Testis (tissue), 3 donors: Measurements from ENCODE around the gene C12orf76. TPM values are rescaled to one million over a fixed set of nuclear protein-coding genes. Genes with fewer than 3 reads are reported as not detected.
A peak's percentile ranks its signal among the peaks of the same experiment; 100 is the strongest.
"Not testable (repeated sequence)": the region's sequence is repeated elsewhere in the genome, so short reads cannot be mapped to it uniquely, and the experiment has no call there.

Experiments used
- DNase-seq: peaks from one replicate; pipeline ENCODE4 v3.0.0-alpha.2; 2019
- H3K27ac ChIP-seq, 2 donors: fragments of 200-600 bp; sonication (generic); one replicate each; pipeline ENCODE4 v1.5.1; 2019
- H3K27me3 ChIP-seq: fragments of 200-600 bp; sonication (generic); one replicate; pipeline ENCODE4 v1.5.1; 2019
- H3K36me3 ChIP-seq: fragments of 200-600 bp; sonication (generic); one replicate; pipeline ENCODE4 v1.5.1; 2017; ENCODE audit warnings: low read depth; ENCODE audit errors: missing control alignments
- H3K4me1 ChIP-seq: fragments of 200-600 bp; sonication (generic); one replicate; pipeline ENCODE4 v1.5.1; 2019
- H3K4me3 ChIP-seq, 2 donors: fragments of 200-600 bp; sonication (generic); one replicate each; pipeline ENCODE4 v1.5.1; 2017 to 2019
- H3K9me3 ChIP-seq: fragments of 200-600 bp; sonication (generic); one replicate; pipeline ENCODE4 v1.5.1; 2017
- CTCF ChIP-seq, 3 experiments: fragments of 450-650 bp in 2 of 3; fragments of 200-600 bp in 1 of 3; sonication (generic) in 1 of 3; IDR thresholded peaks; one replicate each; pipeline ENCODE4 v1.5.1; 2016 to 2019; ENCODE audit warnings: antibody characterized with exemption in 3 of 3, mild to moderate bottlenecking in 2 of 3, moderate library complexity in 1 of 3
- POLR2A ChIP-seq: fragments of 450-650 bp; IDR thresholded peaks from one replicate; pipeline ENCODE4 v1.6.1; 2017; ENCODE audit warnings: antibody characterized with exemption, mild to moderate bottlenecking, moderate library complexity
- WGBS, 2 donors: methylation state at CpG; one replicate each; pipeline ENCODE4 v1.1.5; 2018; 5-methylcytosine and 5-hydroxymethylcytosine counted together
- intact Hi-C: fragments of 100-400 bp; cut with DNase I; formaldehyde crosslinking; loops from one replicate; pipeline ENCODE4 v1.15.1; 2023; ENCODE audit warnings: low total_unique reads
- polyA plus RNA-seq: library from polyadenylated mRNA; stranded (reverse); fragments of 350-450 nt; fragmentation: Illumina TruSeq; extraction: RNeasy Lipid Tissue Mini Kit (QIAGEN cat#74804); gene quantifications from one replicate; pipeline ENCODE4 v1.2.3, GENCODE V29; 2014; ENCODE audit warnings: low read depth, low replicate concordance; ENCODE audit not compliant: insufficient read depth
- total RNA-seq, 2 donors: library from RNA; depleted of rRNA; stranded (reverse); fragments of >200 nt; gene quantifications; one replicate each; pipeline ENCODE4 v1.2.3, GENCODE V29; 2016

C12orf76 gene
- total and polyA plus RNA-seq, 3 donors from 2014 or later, result 28.3 to 32.8 (median 28.7) TPM

- WGBS, 2 donors, result 78 to 91% methylated on average over 6 of the region's 6 CpGs
- intact Hi-C loops, result no loop called here
- Histone ChIP-seq H3K27me3 (no peaks in the 10 kb centered on the region), H3K4me3 (no peak overlapping the region), H3K9me3 (no peaks in the 10 kb centered on the region), H3K36me3 (no peaks in the 10 kb centered on the region), H3K27ac (no peak overlapping the region), H3K4me1 (peaks cover 20% of the 10 kb centered on the region)
- TF ChIP-seq CTCF (IDR thresholded peaks at IDR 0.05), result no peak
- no peak for TF ChIP-seq POLR2A
- no peak for DNase-seq
These were observed 2.6 kb upstream of the C12orf76 start for GRCh38 chr12:110050927-110051326.

GRCh38 chr12:110049666-110050065, 1.3 kb upstream of the C12orf76 start:
- H3K27ac ChIP-seq, H3K36me3 ChIP-seq, DNase-seq, H3K9me3 ChIP-seq, intact Hi-C loops, H3K27me3 ChIP-seq, H3K4me3 ChIP-seq: not testable (repeated sequence)
- peaks cover 20% of the 10 kb centered on the region for H3K4me1 ChIP-seq
- 88 to 92% methylated on average over 9 of the region's 9 CpGs for WGBS, 2 donors

- 64 to 74% methylated on average over 11 of the region's 11 CpGs for WGBS, 2 donors
These were observed 712 bp upstream of the C12orf76 start for GRCh38 chr12:110049034-110049433.

GRCh38 chr12:110047297-110047940, 903 bp downstream of the C12orf76 start:
- no peaks in the 10 kb centered on the region for H3K36me3 ChIP-seq
- no peaks in the 10 kb centered on the region for H3K9me3 ChIP-seq
- H3K27me3 ChIP-seq, result no peaks in the 10 kb centered on the region
- intact Hi-C loops, result no loop called here
- peaks cover 28% of the 10 kb centered on the region for H3K4me1 ChIP-seq
- TF ChIP-seq POLR2A, result no peak
- no peak for TF ChIP-seq CTCF (IDR thresholded peaks at IDR 0.05)
- WGBS, 2 donors, result 61 to 63% methylated on average over 14 of the region's 14 CpGs
- peak overlapping the region in 1 of 2 donors; percentile 75 for H3K27ac ChIP-seq
- no peak for DNase-seq
- H3K4me3 ChIP-seq, result peak overlapping the region; percentile 73 to 86

More at GRCh38 chr12:110049034-110049433, 712 bp upstream of the C12orf76 start:
- H3K36me3 ChIP-seq, H3K27me3 ChIP-seq, intact Hi-C loops, DNase-seq, H3K9me3 ChIP-seq: not testable (repeated sequence)
- Histone ChIP-seq H3K4me3 (peak overlapping the region; percentile 73 to 86), H3K27ac (peak overlapping the region; percentile 26 to 75), H3K4me1 (peaks cover 20% of the 10 kb centered on the region)

GRCh38 chr12:110046451-110047187, 1.7 kb downstream of the C12orf76 start:
- no peak for DNase-seq
- no peak overlapping the region for H3K27ac ChIP-seq
- 74 to 84% methylated on average over 8 of the region's 8 CpGs for WGBS, 2 donors

More at GRCh38 chr12:110046451-110047187, 1.7 kb downstream of the C12orf76 start:
- Histone ChIP-seq H3K36me3 (no peaks in the 10 kb centered on the region), H3K9me3 (no peaks in the 10 kb centered on the region), H3K4me3 (no peak overlapping the region), H3K4me1 (peaks cover 28% of the 10 kb centered on the region), H3K27me3 (no peaks in the 10 kb centered on the region)
- no peak for TF ChIP-seq POLR2A
- no peak for TF ChIP-seq CTCF (IDR thresholded peaks at IDR 0.05)
- intact Hi-C loops, result no loop called here
